GM19455 (cell line): ENCODE measurements around the gene EIPR1.
"Not testable (repeated sequence)": the region's sequence is repeated elsewhere in the genome, so short reads cannot be mapped to it uniquely, and the experiment has no call there.

Experiments used
- ATAC-seq: cut with Tn5 transposase; IDR thresholded peaks from one replicate; pipeline ENCODE4 v1.9.1; 2021; ENCODE audit not compliant: unreplicated experiment

EIPR1 gene

DNA sequence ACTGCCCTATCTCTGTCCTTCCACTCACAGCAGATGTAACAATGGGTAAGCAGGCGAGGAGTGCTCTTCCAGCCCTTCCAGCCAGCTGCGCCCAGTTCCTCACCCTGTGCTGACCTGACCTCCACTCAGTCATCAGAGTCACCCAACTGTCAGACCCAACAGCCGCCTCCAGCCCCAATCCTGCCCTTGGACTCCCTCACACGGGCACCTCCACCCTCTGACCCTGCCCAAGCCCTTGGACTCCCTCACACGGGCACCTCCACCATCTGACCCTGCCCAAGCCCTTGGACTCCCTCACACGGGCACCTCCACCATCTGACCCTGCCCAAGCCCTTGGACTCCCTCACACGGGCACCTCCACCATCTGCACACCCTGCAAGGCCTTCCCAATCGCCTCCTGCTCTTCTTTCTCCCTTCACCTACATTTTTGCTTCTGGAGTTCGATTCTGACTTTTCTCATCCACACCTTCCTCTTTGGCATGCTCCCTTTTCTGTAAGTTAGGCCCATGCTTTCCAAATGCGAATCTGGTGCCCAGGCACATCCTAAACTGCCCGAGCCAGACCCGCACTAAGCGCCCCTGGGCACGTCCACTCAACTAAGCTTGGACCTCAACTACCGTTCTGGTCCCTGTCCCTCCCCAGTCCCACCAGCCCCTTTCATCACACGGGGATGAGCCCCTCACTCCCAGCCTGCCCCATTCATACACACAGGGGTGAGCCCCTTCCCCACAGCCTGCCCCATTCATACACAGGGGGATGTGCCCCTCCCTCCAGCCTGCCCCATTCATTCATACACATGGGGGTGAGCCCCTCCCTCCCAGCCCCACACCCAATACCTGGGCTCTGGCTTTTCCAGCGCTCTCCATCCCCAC, 15.9 kb downstream of the EIPR1 start:
- no peak for ATAC-seq

DNA sequence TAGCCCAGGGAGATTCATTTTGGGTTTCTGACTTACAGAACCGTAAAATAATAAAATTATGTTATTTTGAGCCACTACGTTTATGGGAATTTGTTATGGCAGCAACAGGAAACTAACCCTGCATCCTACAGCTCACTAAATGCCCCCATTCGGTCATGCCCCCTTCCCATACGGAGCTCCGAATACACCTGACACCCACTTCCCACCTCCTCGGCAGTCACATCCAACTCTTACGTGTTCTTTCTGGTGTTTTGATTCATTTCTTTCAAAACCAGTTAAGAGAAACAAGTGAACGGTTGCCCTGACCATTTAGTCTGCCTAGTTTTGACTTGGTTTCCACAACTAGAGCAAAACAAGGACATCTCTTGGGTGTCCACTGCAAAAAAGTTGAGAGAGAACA, 19.7 kb downstream of the EIPR1 start:
- ATAC-seq: no peak

DNA sequence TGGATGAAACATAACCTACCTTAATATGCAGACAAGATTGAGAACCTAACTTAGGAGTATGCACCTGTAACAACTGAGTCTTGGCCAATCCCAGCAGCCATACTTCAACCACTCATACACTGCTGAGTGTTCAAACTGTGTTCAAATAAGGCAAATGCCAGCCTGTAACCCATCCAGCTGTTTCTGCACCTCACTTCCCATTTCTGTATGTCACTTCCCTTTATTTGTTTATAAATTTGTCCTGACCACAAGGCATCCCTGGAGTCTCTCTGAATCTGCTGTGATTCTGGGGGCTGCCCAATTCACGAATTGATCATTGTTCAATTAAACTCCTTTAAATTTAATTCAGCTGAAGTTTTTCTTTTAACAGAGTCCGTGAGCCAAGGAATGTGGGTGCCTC, 20.2 kb downstream of the EIPR1 start:
- not testable (repeated sequence) for ATAC-seq

DNA sequence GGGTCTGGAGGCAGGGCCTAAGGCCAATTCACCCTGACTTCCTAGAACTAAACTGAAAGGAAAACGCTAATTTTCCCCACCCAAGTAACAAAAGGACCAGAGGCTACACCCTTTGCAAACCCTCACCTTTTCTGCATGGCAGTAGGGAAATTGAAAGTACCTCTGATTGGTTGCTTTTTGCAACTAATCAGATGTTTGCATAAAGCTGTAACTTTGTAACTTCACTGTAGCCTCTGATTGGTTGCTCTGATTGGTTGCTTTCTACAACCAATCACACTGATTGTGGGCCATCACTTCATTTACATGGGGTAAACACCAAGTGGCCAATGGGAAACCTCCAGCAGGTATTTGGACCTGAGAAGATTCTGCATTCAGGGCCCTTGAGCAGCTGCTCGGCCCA, 20.8 kb downstream of the EIPR1 start:
- no peak for ATAC-seq

DNA sequence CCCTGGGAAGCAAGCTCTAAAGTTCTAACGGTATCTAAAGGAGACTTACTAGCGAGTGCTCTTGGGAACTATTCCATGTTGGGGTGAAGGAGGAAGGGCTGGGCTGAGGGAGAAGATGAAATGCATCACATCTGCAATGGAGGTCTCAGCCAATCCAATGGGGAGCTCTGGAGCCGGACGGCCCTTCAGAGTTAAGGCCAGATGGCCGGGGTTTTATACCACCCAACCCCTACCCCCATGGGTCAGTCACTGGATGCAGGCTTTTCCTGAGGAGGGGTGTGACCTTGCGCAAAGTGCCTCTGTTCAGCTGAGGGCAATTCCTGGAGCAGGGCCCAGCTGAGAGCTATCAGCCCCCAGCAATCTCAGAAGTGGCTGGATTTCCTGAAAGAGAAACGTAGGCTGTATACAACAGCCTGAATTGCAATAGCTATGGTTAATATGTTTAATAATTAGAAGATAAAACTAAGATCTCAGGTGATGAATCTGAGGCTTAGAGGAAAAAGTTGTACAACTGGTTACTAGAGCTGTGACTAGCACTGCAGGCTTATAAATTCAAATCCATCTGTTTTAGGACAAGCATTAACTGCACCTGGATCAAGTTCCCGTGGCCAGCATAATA, 21.6 kb downstream of the EIPR1 start:
- ATAC-seq: no peak

DNA sequence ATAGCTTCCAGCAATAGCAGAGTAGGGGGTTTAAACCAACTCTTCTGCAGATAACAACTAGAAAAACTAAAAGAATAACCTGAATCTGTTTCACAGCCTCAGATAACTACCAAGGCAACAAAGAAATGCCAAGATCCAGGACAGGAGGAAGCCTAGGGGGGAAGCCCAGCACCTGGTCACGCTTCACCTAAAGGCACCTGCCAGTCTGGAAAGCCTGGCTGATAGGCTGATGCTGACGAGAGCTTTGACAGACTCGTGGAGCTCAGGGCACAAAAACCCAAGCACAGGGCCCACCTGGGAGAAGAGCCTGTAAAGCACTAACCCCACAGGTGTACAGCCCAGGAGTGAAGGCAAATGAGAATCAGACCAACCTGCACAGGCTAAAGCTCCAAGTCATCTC, 22.6 kb downstream of the EIPR1 start:
- ATAC-seq: no peak

DNA sequence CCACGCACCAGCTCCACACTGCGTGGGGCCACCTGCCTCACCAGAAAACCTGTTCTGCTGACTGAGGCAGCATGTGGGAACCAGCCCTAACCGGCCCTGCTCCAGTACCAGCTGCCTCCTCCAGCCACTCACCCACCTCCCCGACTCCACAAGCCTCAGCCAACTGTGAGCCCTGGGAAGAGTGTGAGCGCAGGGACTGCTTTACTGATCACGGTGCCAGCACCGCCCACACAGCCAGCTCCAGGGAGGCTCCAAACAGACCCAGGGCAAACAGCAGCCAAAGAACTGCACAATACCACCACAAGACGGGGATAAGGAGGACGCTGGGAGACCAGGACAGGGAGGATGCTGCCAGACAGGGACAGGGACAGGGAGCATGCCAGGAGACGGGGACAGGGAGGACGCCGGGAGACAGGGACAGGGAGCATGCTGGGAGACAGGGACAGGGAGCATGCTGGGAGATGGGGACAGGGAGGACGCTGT, 28.4 kb downstream of the EIPR1 start:
- ATAC-seq: no peak

DNA sequence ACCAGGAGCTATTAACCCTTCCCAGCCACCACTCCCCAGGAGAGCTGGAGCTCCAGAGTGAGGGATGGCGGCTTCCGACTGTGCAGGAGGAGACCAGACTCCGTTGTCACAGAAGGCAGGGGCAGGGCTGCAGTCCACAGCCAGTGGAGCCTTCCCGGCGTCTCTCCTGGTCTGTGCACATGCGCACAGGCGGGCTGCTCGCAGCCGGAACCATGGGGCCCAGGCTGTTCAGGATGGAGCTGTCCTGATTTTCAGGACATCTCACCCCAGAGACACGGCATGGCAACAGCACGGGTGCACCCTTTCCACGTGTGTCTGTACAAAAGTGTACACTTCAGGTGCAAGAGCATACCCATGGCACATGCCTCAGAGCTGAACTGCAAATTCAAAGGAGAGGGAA, 28.9 kb downstream of the EIPR1 start:
- no peak for ATAC-seq

DNA sequence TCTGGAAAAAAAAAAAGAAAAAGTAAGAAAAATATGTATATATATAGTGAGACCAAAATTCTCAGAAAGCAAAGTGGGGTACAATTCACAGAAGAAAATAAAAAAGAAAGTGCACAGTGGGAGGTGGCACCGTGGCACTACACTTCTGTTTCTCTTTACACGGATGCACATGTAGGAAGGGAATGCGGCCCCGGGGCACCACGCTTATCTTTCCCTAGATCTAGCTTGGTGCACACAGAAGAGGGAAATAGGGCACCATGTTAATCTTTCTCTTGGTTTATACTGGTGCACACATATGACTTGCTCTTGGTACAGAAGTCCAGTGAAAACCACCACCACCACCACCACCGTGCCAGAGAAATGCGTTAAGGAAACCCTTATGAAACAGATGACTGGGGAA, 32.0 kb downstream of the EIPR1 start:
- no peak for ATAC-seq

DNA sequence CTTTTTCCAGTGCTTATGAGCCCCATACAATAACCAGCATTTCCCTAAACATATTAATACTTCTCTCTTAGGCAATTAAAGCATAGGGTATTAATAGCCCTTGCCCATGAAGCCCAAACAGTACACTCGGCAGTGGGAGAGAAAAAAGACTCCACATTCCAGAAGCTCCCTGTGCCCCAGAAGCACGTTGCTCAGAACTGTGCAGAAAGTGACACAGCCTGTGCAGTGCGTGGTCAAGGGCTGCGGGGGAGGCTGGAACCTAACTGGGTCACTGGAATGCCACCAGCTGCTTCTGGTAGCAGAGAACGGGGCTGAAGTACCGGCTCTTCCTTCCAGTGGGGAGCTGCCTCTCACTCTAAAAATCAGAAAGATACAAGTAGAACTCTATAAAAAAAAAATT, 32.7 kb downstream of the EIPR1 start:
- ATAC-seq: no peak

DNA sequence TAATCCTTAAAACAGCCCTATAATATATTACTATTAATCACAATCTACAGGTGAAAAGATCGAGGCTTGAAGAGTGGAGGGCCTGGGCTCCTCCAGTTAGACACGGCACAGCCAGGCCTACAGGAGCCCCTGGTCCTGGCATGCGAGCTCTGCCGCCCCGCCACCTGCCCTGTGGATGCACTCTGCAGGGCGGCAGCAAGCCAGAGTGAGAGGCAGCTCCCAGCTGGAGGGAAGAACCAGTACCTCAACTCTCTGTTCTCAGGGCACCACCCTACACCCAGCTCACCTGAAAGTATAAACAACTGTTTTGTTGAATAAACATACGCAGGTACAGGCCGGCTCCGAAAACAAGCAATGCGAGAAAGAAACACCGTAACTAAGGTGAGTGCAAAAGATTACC, 34.6 kb downstream of the EIPR1 start:
- no peak for ATAC-seq

DNA sequence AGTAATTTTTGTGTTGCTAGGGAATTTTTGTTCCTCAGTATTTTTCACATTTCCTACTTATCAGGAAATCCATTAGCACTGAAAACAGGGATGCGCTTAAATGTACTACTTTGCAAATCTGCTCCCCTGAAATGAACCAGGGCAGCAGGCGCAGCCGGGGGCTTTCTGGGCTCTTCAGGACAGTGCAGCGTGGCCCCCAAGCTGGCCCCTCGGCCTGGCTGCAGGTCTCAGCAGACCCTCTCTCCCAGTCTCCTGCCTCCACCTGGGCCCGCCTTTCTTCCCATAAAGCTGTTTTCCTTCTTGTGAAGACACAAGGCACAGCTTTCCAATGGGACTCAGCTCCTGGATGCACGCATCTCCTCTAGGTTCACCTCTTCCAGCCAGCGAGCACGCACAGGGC, 35.3 kb downstream of the EIPR1 start:
- no peak for ATAC-seq

DNA sequence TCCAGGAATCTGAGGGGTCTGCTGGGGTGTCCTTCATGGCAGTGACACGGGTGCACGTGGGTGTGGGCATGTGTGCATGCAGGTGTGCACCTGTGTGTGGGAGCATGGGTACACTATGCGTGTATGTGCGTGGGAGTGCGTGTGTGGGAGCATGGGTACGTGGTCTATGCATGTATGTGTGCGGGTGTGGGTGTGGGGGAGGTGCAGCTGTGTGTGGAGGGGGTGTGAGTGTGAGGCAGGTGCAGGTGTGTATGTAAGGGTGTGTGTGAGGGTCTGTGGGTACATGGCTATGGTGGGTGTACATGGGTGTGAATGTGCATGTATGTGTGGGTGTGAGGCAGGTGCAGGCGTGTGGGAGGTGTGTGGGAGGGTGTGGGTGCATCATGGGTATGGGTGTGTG, 36.3 kb downstream of the EIPR1 start:
- no peak for ATAC-seq

DNA sequence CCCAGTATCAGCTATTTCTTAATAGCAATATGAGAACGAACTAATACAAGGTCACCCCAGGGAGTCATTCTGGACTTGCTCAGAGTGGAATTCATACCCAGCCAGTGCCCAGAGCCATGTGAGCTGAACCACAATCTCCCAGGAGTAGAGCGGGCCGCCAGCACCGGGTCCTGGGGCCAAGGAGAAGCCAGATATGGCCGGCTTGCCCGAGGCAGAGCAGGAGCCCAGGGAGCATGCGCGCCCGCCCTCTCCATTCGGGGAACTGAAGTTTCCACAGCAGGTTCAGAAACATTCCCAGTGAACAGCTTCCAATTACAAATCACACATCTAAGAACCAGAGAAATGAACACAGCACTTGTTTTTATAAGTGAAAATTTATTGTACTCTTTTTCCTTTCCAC, 37.5 kb downstream of the EIPR1 start:
- ATAC-seq: no peak

DNA sequence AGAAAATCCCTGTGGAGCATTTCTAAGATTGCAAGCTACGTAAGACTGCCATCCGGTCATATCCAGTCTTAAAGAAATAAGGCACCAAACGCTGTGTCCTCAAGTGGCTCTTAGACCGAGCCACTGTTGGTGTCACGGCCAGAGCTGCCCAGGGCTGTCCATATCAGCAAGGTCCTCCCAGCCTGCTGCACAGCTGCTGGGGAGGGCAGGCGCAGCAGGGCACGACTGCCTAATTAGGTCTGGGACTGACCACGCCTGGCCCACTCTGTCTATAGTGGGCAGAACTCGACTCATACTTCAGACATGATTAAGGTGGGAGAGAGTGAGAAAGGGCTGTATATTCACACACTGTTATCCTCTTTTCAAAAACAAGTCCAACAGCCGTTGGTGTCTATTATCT, 39.3 kb downstream of the EIPR1 start:
- ATAC-seq: no peak

DNA sequence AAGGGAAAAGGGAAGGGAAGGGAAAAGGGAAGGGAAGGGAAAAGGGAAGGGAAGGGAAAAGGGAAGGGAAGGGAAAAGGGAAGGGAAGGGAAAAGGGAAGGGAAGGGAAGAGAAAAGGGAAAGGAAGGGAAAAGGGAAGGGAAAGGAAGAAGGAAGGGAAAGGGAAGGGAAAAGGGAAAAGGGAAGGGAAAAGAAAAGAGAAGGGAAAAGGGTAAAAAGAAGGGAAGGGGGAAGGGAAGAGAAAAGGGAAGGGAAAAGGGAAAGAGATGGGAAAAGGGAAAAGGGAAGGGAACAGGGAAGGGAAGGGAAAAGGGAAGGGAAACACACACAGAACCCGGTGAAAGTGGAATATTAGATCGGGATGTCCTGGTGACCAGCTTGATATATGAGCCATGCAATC, 40.8 kb downstream of the EIPR1 start:
- no peak for ATAC-seq

DNA sequence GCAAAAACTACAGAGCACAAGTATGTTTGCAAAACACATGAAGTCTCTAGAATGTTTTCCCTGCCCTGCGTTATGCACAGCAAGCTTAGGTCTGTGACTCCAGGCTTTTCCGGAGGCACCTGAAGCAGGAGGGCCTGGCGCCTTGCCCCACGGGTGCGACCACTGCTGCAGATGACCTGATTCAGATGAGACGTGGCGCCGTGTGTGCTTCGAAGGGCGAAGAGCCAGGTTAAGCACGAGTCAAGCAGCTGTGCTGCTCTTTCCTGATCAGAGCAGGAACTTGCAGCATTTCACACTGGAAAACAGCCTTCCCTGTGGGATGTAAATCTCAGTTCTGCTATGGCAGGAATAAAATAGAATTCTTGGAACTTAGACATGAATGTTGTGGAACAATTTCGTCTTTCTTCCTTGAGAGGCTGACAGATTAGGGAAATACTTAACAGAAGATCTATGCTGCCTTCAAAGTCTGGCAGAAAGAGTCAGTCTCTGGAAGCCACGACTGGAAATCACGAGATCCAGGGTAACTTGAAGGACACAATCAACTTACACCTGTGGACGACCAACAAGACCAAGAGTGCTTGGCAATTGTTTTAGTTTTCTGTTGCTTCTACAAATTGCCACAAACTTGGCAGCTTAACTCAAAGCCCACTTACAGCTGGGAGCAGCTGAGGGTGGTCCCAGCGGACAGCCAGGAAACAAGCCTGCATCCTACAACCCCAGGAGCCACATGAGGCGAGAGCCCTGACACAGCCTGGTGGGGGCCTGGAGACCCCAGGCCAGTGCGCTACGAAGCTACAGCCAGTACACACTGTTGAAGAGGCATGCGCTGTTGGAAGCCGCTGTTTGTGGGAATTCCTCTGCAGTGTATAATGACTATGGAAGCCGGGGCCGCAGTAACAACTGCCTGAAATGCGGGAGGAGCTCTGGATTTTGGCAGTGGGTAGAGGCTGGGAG, 42.9 kb downstream of the EIPR1 start:
- no peak for ATAC-seq

DNA sequence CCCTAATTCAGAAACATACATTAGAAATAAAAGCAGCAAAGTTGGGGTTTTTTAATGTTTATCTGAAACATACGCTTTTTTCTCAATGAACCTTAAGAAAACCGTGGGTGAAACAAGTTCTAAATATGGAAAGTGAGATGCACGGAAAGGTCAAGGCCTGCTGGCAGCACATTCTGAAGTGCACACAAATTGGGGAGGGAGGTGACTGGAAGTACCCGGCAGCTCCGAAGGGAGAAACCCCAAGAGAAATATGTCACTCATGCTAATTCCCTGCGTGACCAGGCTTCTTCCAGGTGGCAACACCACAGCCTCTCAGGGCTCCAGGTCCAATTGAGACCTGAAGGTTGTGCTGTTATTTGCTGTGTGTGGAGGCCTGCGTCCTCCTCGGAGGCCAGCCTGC, 45.5 kb downstream of the EIPR1 start:
- ATAC-seq: no peak

DNA sequence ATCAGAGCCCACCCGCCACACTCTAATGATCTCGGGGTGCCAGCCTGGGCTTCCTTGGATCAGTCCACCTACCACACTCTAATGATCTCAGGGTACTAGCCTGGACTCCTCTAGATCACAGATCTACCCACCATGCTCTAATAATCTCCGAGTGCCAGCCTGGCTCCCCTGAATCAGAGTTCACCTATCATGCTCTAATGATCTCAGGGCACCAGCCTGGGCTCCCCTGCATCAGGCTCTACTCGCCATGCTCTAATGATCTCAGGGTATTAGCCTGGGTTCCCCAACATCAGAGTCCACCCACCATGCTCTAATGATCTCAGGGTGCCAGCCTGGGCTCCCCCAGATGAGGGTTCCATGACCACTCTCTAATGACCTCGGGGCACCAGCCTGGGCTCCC, 48.1 kb downstream of the EIPR1 start:
- no peak for ATAC-seq

DNA sequence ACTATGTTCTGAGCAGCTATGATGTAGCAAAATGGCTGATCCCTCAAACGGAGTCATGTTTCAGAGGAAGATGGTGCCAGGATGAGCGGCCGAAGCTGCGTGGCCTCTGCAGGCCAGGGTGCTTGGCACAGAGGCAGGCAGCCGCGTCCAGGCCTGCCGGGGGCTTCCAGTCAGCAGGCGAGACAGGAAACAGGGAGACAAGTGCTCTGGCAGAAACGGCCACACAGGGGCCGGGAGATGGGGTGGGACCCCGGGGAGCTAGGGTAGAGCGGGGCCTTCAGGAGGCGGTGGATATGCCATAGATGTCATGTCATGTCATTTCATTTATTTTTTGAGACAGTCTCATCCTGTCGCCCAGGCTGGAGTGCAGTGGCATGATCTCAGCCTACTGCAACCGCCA, 50.7 kb downstream of the EIPR1 start:
- no peak for ATAC-seq

DNA sequence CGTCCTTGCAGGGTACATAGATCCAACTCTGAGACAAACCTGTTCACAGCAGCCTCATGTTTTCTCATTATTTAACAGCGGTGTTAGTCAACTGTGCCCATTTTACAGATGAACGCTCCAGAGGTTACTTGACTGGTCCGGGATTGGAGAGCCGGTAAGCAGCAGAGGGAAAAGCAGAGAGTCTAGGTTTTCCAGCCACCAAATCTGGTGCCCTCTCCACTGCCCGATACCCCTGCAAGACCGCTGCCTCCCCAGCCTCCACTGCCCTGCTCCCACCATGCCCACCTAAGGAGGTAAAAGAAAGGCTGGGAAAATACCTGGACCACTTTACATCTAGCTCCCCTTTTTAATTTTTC, 51.5 kb downstream of the EIPR1 start:
- ATAC-seq: no peak
